ENCODE results near the gene SOS1.
"Not testable (repeated sequence)": the region's sequence is repeated elsewhere in the genome, so short reads cannot be mapped to it uniquely, and the experiment has no call there.

The SOS1 gene

DNA sequence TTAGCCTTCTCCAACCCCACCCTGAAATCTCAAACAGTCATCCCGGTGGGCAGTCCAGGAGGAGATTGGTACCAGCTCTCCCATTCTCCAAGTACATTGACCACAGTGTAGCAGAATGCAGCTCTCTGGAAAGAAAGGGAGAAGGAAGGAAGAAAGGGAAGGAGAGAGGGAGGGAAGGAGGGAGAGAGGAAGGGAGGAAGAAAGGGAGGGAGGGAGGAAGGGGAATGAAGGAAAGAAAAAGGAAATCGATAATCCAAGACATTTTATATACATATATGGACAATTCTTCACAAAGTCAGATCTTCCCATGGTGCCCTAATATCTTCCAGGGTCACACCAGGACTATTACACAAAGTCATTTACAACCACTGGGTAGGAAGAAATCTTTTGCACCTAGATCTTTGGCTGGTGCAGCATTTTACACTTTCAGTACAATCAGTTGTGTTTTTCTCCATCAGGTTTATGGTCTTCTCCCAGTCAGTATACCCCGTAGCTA is 172.4 kb downstream of the SOS1 start:
- TF ChIP-seq SPI1 (IDR thresholded peaks at IDR 0.05; ENCODE audit: low read depth, low read length) (no peak), POU2F2 (IDR thresholded peaks at IDR 0.05; ENCODE audit: low read depth, low read length) (no peak), POLR2AphosphoS5 (IDR thresholded peaks at IDR 0.05; ENCODE audit: low read depth, low read length) (no peak), PAX5 (IDR thresholded peaks at IDR 0.05; ENCODE audit: insufficient read depth, low read length, severe bottlenecking) (no peak), TAF1 (IDR thresholded peaks at IDR 0.05; ENCODE audit: low read depth, low read length) (no peak), POLR2A (IDR thresholded peaks at IDR 0.05; ENCODE audit: low read depth, low read length) (no peak)
- no peak for FAIRE-seq
- DNase-seq (ENCODE audit: insufficient read length, low spot score) = no peak

DNA sequence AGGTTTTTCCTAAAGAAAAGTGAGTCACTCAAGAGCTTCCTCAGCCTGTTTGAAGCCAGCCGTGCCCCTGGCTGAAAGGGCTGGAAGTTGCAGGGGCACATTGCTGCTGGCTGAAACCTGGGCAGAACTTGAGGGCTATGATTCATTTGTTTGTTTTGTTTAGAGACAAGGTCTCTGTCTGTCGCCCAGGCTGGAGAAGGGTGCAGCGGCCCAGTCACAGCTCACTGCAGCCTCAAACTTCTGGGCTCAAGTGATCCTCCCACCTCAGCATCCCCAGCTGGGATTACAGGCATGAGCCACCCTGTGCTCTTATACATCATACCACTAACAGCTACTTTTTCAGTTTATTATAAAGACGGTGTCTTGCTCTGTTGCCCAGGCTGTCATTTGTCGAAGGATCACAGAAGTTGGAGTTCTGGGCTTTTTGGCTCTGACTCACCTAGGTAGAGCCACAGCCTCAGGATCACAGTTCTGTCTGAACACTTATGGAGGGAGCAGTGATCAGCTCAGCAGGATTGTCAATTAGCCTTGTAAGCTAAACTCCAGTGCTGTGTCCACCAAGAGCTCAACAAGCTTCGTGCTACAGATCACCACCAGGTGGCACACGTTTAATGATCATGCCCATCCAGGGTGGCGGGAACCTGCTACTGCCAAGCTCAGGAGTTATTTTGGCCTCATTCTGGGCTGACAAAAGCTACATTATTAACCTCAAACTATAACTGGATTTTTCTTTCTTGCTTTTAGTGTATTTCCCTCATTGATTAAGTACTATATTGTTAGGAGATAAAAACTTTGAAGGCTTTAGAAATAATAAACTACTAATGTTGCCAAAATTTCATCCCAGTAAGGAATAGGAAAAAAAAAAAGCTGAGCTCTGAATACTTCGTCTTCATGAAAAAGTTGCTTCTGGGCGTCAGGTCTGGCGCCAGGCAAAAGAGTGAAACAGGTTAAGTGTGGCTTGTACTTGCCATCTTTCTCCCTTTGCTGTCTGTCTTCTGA is 173.3 kb downstream of the SOS1 start:
- peak; percentile 94 for FAIRE-seq
- TF ChIP-seq SPI1 (IDR thresholded peaks at IDR 0.05; ENCODE audit: low read depth, low read length) = no peak
- no peak for TF ChIP-seq PAX5 (IDR thresholded peaks at IDR 0.05; ENCODE audit: insufficient read depth, low read length, severe bottlenecking)
- TF ChIP-seq POU2F2 (IDR thresholded peaks at IDR 0.05; ENCODE audit: low read depth, low read length) = no peak
- no peak for TF ChIP-seq TAF1 (IDR thresholded peaks at IDR 0.05; ENCODE audit: low read depth, low read length)
- no peak for TF ChIP-seq POLR2AphosphoS5 (IDR thresholded peaks at IDR 0.05; ENCODE audit: low read depth, low read length)
- no peak for TF ChIP-seq POLR2A (IDR thresholded peaks at IDR 0.05; ENCODE audit: low read depth, low read length)
- DNase-seq (ENCODE audit: insufficient read length, low spot score) = peak; percentile 43

DNA sequence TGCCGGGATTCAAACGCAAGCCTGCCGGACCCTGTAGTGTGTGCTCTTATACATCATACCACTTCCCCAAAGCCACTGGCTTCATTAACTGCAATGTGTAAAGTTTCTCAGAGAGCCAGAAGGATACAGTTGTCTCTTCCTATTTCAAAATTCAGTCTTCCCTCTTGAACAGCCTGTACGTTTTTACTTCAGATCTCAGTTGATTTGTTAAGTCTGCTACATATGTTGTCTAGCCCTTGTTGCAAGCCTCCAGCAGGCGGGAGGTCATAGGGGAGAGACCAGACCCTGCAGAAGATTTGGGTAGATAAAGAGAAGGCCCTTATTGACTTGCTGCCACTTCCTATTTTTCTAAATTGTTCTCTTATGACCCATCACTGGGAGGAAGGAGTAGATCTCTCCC is 174.9 kb downstream of the SOS1 start:
- FAIRE-seq = no peak
- no peak for DNase-seq (ENCODE audit: insufficient read length, low spot score)
- no peak for TF ChIP-seq POLR2A (IDR thresholded peaks at IDR 0.05; ENCODE audit: low read depth, low read length)
- 0 out of 2 replicates have a peak, but pooled peaks have one; percentile 0 for TF ChIP-seq SPI1 (IDR thresholded peaks at IDR 0.05; ENCODE audit: low read depth, low read length)

DNA sequence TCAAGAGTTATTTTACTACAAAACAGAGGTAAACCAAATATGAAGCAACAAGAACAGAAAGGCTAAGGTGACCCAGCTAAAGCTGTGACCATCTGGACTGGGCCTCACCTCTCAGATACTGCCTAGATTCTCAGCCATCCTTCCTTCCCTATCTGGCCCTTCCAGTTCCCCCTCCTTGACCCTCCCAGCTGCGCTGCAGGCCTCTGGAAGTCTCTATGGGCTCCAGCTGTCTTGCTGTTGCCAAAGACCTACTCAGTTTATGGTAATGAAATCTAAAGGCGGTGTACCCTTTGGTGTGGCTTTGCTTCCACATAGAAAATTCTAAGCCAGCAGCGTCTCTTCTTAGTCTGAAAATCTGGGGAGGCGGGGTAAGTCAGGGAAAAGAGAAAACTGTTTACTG is 175.5 kb downstream of the SOS1 start:
- no peak for FAIRE-seq
- no peak for DNase-seq (ENCODE audit: insufficient read length, low spot score)
- TF ChIP-seq SPI1 (IDR thresholded peaks at IDR 0.05; ENCODE audit: low read depth, low read length) (no peak), POU2F2 (IDR thresholded peaks at IDR 0.05; ENCODE audit: low read depth, low read length) (no peak), POLR2A (IDR thresholded peaks at IDR 0.05; ENCODE audit: low read depth, low read length) (no peak)

DNA sequence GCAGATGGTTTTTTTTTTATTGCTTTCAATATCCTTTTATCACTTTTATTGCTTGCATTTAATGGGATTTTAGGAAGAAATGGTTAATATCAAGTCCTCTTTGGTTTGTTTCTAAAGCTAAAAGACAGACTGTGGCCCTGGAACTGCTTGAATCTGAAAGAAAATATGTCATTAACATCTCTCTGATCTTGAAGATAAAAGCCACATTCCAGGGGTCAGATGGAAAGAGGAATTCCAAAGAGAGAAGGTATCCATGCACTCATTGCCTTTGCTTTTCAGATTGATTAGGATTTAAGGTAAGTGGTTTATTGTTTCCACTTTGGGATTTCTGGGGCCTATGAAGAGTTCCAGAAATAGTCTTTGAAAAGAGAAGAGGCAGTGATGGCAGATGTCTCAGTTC is 177.1 kb downstream of the SOS1 start:
- no peak for TF ChIP-seq TAF1 (IDR thresholded peaks at IDR 0.05; ENCODE audit: low read depth, low read length)
- TF ChIP-seq SPI1 (IDR thresholded peaks at IDR 0.05; ENCODE audit: low read depth, low read length) = no peak
- TF ChIP-seq PAX5 (IDR thresholded peaks at IDR 0.05; ENCODE audit: insufficient read depth, low read length, severe bottlenecking) = no peak
- no peak for TF ChIP-seq POLR2A (IDR thresholded peaks at IDR 0.05; ENCODE audit: low read depth, low read length)
- no peak for TF ChIP-seq POU2F2 (IDR thresholded peaks at IDR 0.05; ENCODE audit: low read depth, low read length)
- TF ChIP-seq POLR2AphosphoS5 (IDR thresholded peaks at IDR 0.05; ENCODE audit: low read depth, low read length) = no peak
- FAIRE-seq (no peak), DNase-seq (ENCODE audit: insufficient read length, low spot score) (no peak)

DNA sequence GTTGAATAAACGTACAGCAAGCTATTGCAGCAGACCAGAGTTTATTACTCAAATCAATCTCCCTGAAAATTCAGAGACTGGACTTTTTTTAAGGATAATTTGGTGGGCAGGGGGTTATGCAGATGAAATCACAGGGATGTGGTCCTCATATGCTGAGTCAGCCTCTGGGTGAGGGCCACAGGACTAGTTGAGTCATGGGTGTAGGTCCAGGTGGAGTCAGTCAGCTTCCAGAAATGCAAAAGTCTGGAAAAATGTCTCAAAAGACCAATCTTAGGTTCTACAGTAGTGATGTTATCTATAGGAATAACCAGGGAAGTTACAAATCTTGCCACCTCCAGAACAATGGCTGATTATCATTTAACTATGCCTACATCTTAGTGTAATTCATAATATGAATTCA is 180.1 kb downstream of the SOS1 start:
- no peak for DNase-seq (ENCODE audit: insufficient read length, low spot score)
- FAIRE-seq = no peak
- TF ChIP-seq POLR2AphosphoS5 (IDR thresholded peaks at IDR 0.05; ENCODE audit: low read depth, low read length) = no peak
- no peak for TF ChIP-seq SPI1 (IDR thresholded peaks at IDR 0.05; ENCODE audit: low read depth, low read length)
- TF ChIP-seq TAF1 (IDR thresholded peaks at IDR 0.05; ENCODE audit: low read depth, low read length) = no peak

DNA sequence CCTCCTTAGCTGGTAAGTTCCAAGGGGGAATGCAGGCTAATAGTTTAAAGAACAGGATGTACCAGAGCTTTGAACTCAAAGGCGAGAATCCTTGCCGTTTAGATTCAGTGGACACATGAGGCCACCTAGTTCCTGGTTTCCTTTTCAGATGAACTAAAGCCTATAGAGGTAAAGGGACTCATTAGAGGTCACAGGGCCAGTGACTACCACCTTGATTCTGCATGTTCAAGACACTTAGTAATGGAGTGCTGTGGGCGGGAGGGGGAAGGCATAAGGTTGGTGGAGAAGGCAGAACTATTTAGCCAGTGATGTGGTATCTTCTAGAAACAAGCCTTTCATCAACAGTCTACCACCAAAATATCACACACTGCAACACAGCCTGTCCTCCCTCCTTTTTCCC is 183.3 kb downstream of the SOS1 start:
- FAIRE-seq = no peak
- TF ChIP-seq PAX5 (IDR thresholded peaks at IDR 0.05; ENCODE audit: insufficient read depth, low read length, severe bottlenecking) = no peak
- TF ChIP-seq SPI1 (IDR thresholded peaks at IDR 0.05; ENCODE audit: low read depth, low read length) = no peak
- no peak for TF ChIP-seq TAF1 (IDR thresholded peaks at IDR 0.05; ENCODE audit: low read depth, low read length)
- TF ChIP-seq POU2F2 (IDR thresholded peaks at IDR 0.05; ENCODE audit: low read depth, low read length) = no peak
- TF ChIP-seq POLR2AphosphoS5 (IDR thresholded peaks at IDR 0.05; ENCODE audit: low read depth, low read length) = no peak

DNA sequence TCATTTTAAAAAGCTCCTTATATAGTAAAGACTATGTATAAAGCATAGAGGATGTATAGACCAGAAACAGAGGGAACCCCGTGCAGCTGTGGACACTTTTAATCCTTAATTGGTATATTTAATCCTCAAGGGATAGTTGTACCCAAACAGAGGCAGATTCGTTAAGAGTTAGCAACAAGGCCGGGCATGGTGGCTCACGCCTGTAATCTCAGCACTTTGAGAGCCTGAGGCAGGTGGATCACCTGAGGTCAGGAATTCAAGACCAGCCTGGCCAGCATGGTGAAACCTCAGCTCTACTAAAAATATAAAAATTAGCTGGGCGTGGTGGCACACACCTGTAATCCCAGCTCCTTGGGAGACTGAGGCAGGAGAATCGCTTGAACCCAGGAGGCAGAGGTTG is 184.3 kb downstream of the SOS1 start:
- FAIRE-seq; DNase-seq (ENCODE audit: insufficient read length, low spot score): not testable (repeated sequence)

More for the DNA sequence above, 183.3 kb downstream of the SOS1 start:
- no peak for DNase-seq (ENCODE audit: insufficient read length, low spot score)

DNA sequence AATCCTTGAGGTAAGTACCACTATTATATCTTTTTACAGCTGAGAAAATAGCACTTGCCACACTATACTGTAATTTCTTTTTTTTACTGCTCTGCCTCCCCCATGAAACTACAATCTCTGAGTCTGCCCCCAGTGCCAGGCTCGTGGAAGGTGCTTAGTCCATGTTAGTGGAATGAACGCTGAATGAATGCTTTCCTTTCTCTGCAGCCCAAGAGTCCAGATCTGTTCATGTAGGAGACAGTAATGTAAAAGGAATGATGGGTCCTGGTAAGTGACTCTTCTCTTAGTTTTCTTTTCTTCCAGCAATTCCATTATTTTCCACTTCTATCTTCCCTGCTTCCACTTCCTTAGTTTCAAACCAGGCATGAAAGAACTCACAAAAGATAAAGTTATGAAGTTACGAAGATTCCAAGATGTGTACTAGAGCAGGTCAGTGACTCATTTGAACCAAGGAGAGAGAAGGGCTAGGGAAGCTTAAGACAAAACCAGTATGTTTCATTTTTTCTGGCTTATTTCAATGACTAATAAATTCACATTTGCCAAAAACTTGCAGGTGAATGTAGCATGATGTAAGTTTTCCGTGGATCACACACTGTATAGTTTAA is 185.2 kb downstream of the SOS1 start:
- TF ChIP-seq SPI1 (IDR thresholded peaks at IDR 0.05; ENCODE audit: low read depth, low read length) = no peak
- TF ChIP-seq PAX5 (IDR thresholded peaks at IDR 0.05; ENCODE audit: insufficient read depth, low read length, severe bottlenecking) = no peak
- TF ChIP-seq POLR2A (IDR thresholded peaks at IDR 0.05; ENCODE audit: low read depth, low read length) = no peak
- no peak for TF ChIP-seq POLR2AphosphoS5 (IDR thresholded peaks at IDR 0.05; ENCODE audit: low read depth, low read length)
- no peak for TF ChIP-seq POU2F2 (IDR thresholded peaks at IDR 0.05; ENCODE audit: low read depth, low read length)
- TF ChIP-seq TAF1 (IDR thresholded peaks at IDR 0.05; ENCODE audit: low read depth, low read length) = no peak
- FAIRE-seq = no peak
- no peak for DNase-seq (ENCODE audit: insufficient read length, low spot score)

DNA sequence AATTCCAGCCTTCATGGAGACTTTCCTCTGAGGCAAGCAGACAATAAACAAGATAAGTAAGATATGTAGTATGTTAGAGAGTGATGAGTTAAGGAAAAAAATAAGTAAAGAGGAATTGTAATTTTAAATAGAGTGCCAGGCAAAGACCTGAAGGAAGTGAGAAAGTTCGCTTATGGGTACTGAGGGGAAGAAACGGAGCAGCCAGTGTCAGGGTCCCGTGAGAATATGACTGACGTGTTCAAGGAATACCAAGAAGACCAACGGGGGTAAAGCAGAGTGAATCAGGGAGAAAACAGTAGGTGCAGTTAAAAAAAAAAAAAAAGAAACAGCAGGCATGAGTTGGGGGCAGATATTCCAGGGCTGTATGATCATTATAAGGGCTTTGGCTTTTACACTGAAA is 186.1 kb downstream of the SOS1 start:
- FAIRE-seq (no peak), DNase-seq (ENCODE audit: insufficient read length, low spot score) (no peak)
- TF ChIP-seq POLR2AphosphoS5 (IDR thresholded peaks at IDR 0.05; ENCODE audit: low read depth, low read length) = no peak
- no peak for TF ChIP-seq POLR2A (IDR thresholded peaks at IDR 0.05; ENCODE audit: low read depth, low read length)
- no peak for TF ChIP-seq TAF1 (IDR thresholded peaks at IDR 0.05; ENCODE audit: low read depth, low read length)
- TF ChIP-seq SPI1 (IDR thresholded peaks at IDR 0.05; ENCODE audit: low read depth, low read length) = no peak
- TF ChIP-seq PAX5 (IDR thresholded peaks at IDR 0.05; ENCODE audit: insufficient read depth, low read length, severe bottlenecking) = no peak
- no peak for TF ChIP-seq POU2F2 (IDR thresholded peaks at IDR 0.05; ENCODE audit: low read depth, low read length)
